Fibroblast of villous mesenchyme (primary cell): ENCODE results near the gene CHIC1. TPM values are rescaled to one million over a fixed set of nuclear protein-coding genes. Genes with fewer than 3 reads are reported as not detected.
"Not testable (repeated sequence)": the region's sequence is repeated elsewhere in the genome, so short reads cannot be mapped to it uniquely, and the experiment has no call there.

Source experiments
- DNase-seq: peaks from one replicate; pipeline ENCODE4 v3.0.0-alpha.2; 2010; ENCODE audit warnings: low read depth
- H3K4me3 ChIP-seq: 2 replicates; pipeline ENCODE4 v1.5.1; 2011; ENCODE audit warnings: low read depth, mild to moderate bottlenecking, low read length
- CTCF ChIP-seq: IDR thresholded peaks from 2 replicates; pipeline ENCODE4 v1.5.1; 2012; ENCODE audit warnings: low read depth, mild to moderate bottlenecking, low read length; ENCODE audit not compliant: insufficient read depth
- total RNA-seq: library from RNA; depleted of rRNA; stranded (reverse); fragments of >200 nt; gene quantifications from 2 replicates; pipeline ENCODE4 v1.2.3, GENCODE V29; 2012

CHIC1 gene
- total RNA-seq, result 6.4 and 10.4 TPM in 2 replicates

DNA sequence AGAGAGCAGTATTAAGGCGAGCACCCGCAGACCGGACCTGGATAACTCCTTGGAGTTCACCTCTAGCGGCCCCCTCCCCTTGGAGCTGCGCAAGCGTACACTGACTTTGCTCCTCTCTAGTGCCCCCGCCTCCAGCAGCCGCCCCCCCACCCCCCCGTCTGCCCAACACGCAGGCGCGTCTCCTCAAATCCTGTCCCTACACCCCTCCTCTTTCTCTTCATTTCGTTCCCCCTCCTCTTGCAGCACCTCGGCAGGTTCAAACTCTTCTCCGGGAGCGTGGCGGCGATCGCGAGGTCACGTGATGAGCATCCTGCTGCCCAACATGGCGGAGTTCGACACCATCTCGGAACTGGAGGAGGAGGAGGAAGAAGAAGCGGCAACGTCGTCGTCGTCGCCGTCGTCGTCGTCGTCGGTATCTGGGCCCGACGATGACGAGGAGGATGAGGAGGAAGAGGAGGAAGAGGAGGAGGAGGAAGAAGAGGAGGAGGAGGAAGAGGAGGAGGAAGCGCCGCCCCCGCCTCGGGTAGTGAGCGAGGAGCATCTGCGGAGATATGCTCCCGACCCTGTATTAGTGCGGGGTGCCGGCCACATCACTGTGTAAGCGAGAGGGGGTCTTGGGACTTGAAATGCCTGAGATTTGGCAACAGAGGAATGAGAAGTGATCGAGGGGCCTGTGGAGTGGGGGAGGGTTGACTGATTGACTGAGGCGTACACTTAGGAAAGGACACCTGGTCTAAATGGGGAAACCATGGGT is at the start of gene CHIC1:
CHIC1 (plus strand) TSS at position 214 of the 754 bp plus-strand sequence; CDS start at position 302, 88 bp downstream.
- DNase-seq, result peak; percentile 68
- no peak for TF ChIP-seq CTCF
- H3K4me3 ChIP-seq, result peak within 1 kb of the TSS; percentile 72

DNA sequence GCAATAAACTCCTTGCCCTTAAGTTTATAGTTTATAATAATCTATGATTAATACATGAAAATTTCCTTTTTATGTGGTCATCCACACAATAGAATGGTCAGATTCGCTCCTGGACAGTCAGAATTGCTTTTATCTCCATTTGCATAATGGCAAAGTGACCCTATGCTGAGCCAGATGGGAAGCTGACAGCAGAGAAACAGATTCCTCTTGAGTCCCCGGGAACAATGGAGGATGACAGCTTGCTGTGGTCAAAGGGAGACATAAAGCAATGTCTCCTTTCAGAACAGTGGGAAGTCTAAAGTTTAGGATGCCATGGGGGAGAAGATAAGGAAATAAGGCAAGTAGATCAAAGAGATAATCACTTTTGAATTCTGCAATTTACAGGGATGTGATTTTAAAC is 40.2 kb upstream of the CHIC1 start:
- H3K4me3 ChIP-seq, DNase-seq: not testable (repeated sequence)

GRCh38 chrX:73524906-73525305 is 38.1 kb upstream of the CHIC1 start:
- TF ChIP-seq CTCF, result no peak
- DNase-seq, result no peak
- H3K4me3 ChIP-seq, result no peak overlapping the region

DNA sequence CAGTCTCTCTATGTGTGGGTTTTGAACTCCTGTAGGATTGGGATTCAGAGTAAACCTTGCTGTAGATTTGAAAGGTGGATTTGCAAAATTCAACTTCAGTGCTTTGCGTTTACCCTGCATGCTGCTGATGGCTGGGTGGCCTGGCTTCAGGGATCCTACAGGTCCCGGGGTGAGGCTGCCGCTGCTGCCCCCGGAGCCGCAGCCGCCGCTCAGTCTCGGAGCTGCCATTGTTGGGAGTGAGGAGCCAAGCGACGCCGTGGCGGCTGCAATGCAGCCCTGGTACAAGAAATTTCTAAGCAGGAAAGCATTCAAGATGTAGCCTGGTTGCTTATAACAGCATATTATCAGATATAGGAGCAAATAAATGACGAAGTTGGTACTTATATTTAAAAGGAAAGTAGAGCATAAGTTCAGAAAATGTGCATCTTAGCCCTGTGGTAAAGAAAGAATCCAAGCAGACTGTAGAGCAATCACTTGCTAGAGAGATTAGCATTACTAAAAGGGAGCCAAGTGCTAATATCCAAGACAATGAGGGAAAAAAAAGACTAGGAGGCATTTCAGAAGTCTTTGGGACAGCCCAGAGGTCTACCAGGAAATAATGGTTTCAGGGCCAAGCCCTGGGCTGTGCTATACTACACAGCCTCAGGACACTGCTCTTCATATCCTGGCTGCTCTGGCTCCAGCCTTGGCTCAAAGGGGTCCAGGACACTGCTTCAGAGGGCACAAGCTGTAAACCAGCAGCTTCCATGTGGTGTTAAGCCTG is 36.9 kb upstream of the CHIC1 start:
- no peak for DNase-seq
- no peak for TF ChIP-seq CTCF
- no peak overlapping the region for H3K4me3 ChIP-seq

GRCh38 chrX:73531655-73532054 is 31.3 kb upstream of the CHIC1 start:
- H3K4me3 ChIP-seq, DNase-seq: not testable (repeated sequence)

DNA sequence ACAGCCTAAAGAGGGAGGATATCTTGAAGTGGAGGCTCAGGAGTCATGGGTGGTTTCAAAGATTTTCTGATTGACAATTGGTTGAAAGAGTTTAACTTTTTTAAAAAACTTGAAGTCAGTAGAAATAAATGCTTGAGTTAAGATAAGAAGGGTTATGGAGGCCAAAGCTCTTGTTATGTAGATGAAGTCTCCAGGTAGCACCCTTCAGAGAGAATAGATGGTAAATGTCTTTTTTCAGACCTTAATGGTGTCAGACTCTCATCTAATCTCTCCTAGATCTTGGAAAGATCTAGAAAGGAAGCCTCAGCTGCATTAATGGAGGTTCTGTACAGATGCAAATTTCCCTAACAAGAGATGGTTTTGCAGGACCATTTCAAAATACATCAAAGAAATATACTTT is 6.8 kb upstream of the CHIC1 start:
- TF ChIP-seq CTCF, result no peak
- no peak for DNase-seq
- H3K4me3 ChIP-seq, result no peak overlapping the region

- no peak overlapping the region for H3K4me3 ChIP-seq
These were observed 1.2 kb upstream of the CHIC1 start for GRCh38 chrX:73561801-73562200.

More at GRCh38 chrX:73561801-73562200, 1.2 kb upstream of the CHIC1 start:
- DNase-seq, result peak; percentile 21
- no peak for TF ChIP-seq CTCF
